Right ventricle myocardium superior (tissue), 1 donor: ENCODE results near the gene SCFD2. TPM values are rescaled to one million over a fixed set of nuclear protein-coding genes. Genes with fewer than 3 reads are reported as not detected.

Experiments used
- ATAC-seq: fragments of 200-7000 bp; cut with Tn5 transposase; one replicate; pipeline ENCODE4 v1.9.1; 2020; ENCODE audit warnings: mild to moderate bottlenecking; ENCODE audit not compliant: poor library complexity
- DNase-seq: peaks from one replicate; pipeline ENCODE4 v3.0.0-alpha.2; 2020
- intact Hi-C: fragments of 100-400 bp; cut with DNase I; formaldehyde crosslinking; loops from one replicate; pipeline ENCODE4 v1.11.2; 2022
- total RNA-seq: library from RNA; stranded (reverse); fragmentation: NEBNext Ultra II Directional; extraction: Animal tissue kit (Norgen Biotek cat#: 25700); gene quantifications from one replicate; pipeline ENCODE4 v1.2.1, GENCODE V29; 2021
- donor health status: DM: no; HTN: yes; CAD: no; lungs with severe emphysema.

Gene SCFD2
- total RNA-seq, 1 donor from 2014 or later, result 9.1 TPM

DNA sequence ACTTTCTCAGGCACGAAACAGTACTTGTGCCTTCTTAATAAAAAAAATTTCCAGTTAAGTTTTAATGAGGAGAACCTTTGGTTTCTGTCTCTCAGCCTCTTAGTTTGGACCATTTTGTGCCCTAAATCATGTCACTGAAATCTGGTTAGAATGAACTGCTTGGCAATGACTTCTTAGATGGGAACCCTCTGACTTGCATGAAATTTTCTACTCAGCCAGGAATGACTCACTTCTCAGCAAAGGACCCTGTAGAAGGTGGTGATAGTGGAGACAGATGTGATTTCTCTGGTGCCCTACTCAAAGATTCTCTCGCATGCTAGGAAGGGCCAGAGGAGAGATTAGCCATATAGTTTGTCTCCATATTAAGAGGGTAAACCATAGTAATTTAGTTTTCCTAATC lies 453.3 kb downstream of the SCFD2 start:
- ATAC-seq, result no peak
- DNase-seq, result no peak
- intact Hi-C loops, result no loop called here

DNA sequence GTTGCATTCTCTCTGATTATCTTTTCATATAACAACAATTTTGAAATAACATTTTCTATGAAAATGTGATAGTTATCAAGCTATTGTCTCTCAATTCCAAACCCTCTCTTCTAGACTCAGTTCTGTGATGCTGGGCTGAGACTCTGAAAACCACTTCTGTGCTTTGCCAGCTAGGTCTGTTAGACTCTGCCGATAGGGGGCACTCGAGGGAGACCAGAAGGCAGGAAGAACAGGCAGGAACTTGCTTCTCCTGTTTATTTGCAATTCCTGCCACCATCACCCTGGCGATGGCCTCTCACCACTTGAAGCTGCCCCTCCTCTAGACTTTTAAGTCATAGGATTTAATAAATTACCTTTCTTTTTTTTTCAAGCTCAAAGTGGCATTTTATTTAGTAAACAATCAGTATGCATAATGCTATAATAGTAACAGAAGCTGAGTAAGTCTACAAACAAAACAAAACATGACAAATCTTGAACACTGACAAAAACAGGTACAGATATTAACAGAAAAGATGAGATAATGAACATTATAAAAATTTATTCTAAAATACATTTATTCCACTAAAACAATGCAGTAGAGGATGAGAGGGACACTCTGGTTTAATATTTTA lies 454.1 kb downstream of the SCFD2 start:
- ATAC-seq (peak; percentile 64), DNase-seq (peak; percentile 70)
- intact Hi-C loops, result no loop called here

DNA sequence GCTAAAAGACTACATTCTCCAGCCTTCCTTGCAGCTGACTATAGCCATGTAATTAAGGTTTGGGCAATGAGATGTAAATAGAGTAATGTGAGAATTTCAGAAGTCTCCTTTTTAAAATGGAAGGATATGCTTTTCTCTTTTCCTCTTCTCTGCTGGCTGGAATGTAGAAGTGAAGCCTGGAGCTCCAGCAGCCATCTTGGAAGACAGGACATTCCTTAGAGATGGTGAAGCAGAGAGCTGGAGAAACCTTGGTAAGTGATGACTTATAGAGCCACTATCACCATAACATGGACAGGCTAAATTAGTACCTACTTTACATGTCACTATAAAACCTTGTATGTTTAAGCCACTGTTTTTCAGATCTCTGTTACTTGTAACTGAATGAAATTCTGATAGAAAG lies 455.7 kb downstream of the SCFD2 start:
- no peak for ATAC-seq
- intact Hi-C loops, result no loop called here
- no peak for DNase-seq

DNA sequence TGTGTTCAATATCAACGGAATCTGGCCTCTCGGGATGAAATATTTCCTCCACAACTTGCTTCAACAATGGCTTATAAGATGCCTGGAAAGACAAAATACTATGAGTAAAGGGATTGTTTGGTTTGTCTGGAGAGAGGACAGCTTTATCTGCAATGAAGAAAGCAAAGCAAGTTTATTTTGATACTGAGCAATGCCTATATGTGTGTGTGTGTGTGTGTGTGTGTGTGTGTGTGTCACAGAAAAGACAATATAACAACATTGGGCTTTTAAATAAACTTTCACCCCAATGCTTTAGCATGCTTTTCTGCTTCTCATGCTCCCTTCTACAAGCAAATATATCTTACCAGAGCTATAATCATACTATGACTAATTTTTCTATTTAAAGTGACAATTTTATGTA lies 458.4 kb downstream of the SCFD2 start:
- DNase-seq (no peak), ATAC-seq (no peak)
- intact Hi-C loops, result no loop called here

DNA sequence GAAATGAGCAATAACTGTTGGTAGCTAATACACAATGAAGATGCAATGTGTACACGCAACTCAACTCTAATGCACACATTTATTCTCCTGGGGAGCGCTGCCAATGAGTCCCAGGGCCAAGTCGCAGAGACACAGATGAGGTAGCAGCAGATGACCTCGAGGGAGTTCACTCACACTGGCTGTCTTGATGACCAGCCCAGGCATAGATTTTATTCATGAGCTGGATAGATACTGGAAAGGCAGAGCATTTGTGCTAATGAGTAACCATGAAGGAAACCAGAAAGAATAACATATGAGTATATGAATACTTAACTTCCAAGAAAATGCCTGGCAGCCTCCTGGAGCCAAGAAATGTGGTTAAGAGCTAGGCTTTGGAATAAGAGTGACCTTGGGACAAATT lies 461.4 kb downstream of the SCFD2 start:
- intact Hi-C loops, result no loop called here

DNA sequence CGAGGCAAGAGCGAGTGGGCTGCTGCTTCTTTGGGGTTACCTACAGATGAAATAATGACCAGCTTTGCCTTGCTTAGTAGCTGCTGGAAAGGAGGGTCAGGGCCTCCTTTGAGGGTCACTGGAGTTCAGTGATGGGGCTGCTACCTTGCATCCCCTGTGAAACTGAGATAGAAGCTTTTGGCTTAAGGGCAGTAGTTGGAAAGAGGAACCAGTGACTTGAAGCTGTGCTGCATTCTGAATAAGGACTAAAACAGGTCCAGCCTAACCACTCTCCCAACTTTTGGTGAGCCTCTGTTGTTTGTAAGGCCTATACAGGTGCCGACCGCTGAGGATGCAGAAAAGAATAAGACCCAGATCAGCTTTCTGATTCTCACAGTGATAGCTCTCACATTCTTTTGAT lies 462.6 kb downstream of the SCFD2 start:
- DNase-seq (no peak), ATAC-seq (no peak)
- intact Hi-C loops, result no loop called here

More for the DNA sequence above, 461.4 kb downstream of the SCFD2 start:
- ATAC-seq, result no peak
- no peak for DNase-seq

DNA sequence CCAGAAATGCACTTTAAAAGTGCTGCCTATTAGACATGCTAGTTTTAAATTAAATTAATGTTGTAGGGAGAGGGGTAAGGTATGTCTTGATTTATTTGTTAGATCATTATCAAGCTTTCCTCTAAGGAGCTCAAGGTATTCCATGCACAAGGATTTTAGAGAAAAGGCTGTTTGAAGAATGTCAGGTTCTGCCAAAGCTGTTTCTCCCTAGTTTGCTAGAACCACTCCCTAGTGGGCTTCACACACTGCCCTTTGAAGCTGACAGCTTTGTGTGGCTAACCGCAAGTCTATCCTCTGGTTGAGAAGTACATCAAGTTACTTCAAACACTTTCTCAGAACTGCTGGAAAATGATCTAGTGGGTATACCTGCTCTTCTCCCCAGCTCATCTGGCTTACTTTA lies 471.4 kb downstream of the SCFD2 start:
- no peak for DNase-seq
- ATAC-seq, result no peak
- intact Hi-C loops, result no loop called here

DNA sequence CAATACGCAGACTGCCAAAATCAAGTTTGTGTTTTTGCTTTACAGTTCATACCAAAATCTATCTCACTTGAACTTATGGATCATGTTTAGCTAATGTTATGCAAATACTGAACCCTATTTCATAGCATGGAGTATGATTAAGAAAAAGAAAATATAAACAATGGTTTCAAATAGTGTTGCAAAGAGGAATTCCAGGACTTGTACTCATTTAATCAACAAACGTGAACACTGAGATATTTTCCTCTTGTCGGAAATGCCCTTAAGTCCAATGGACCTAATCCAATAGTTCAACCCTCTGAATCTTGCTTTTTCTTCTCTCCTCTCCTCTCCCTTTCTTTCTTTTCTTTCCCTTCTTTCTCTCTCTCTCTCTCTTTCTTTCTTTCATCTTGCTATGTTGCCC lies 473.0 kb downstream of the SCFD2 start:
- intact Hi-C loops, result no loop called here
- no peak for ATAC-seq
- no peak for DNase-seq

DNA sequence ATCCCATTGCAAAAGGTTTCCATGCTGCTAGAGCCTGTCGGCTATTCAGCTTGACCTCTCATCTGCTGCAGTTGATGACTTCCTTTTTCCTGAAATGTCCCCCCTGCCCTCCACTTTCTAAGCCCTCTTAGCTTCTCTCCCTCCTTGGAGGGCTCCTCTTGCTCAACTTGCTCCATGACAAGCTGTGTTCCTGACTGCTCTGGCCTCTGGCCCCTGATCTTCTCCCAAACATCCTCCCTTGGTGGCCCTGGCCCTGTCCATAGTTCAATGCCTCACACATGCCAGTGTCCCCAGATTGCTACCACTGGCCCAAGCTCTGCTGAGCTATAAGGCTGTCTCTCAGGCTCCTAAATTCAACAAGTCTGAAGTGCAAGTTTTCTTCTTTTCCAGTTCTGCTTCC lies 474.1 kb downstream of the SCFD2 start:
- no peak for ATAC-seq
- intact Hi-C loops, result no loop called here

DNA sequence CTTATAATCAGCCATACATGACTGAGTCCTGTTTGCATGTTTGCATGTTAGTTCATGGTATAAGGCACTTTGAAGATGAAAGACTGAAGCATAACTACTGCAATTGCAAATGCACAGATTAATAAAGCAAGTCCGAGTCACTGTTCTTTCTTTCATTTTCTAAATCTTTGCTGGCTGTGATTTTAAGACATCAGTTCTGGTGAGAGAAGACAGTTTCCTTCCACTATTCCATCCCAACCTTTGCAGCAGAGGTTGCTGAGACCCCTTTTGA lies 475.4 kb downstream of the SCFD2 start:
- ATAC-seq (no peak), DNase-seq (no peak)
- intact Hi-C loops, result no loop called here

More for the DNA sequence above, 474.1 kb downstream of the SCFD2 start:
- no peak for DNase-seq

DNA sequence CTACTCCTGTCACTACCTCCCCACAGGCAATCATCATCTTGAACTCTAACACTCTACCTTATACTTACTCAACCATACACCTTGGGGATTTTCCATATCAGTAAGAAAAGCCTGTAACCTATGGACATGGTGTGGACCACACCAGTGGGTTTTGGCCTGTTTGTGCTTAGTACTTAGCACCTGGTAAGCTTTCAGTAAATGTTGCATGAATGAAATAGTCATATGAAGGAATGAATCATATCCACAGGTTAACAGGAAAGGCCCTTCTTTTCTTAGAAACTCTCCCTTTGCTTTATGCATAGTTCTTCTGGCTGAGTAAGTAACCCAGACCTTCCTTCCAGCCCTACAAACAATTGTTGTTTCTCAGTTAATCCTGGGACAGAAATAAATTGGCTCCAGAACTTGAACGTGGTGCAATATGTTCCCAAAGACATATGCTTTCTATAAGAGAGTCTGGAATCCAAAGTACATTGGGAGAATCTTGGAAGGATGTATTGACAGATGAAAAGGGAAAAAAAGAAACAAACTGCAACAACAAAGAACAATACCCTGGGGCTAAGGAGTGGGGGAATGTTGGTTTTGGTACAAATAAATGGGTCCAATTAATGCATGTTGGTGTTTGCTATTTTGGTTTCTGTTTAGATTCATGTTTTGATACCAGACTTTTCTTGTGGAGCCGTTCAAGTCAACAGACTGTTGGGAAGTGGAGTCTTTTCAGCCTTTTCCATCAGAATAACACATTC lies 475.9 kb downstream of the SCFD2 start:
- intact Hi-C loops, result no loop called here
- no peak for ATAC-seq

DNA sequence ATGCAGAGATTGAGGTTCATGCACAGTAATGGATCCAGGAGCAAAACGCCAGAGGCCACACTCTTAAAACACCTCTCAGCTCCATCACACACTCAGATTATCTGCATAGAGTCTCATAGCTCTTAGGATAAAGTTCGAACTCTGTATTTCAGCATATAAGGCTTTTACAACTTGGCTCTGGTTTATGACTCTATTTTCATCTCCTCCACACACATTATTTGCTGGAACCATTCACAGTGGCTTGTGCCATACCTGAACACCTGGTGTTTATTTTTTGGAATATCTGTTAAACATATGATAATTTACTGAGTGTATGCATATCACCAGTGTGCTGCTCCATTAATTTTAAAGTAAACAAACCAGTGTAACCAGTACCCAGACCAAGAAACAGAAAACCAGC lies 476.5 kb downstream of the SCFD2 start:
- intact Hi-C loops, result no loop called here
- no peak for ATAC-seq
- DNase-seq, result no peak

More for the DNA sequence above, 475.9 kb downstream of the SCFD2 start:
- no peak for DNase-seq

DNA sequence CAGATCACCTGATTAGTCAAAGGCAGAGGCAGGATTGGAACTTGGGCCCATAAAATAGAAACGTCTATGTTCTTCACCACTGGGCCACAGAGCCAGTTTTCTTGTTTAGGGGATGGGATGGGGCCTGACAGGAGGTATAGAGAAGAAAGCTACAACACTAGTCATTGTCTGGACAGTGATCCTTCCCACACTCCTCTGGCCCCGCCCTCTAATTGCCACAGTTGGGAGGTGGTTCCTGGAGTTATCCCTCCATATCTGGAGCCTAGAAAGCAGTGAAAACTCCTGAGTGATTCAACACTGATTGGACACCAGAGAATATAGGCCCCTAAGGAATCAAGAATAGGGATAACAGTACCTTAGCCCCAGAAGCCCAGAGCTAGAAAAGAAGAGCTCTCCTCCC lies 480.9 kb downstream of the SCFD2 start:
- intact Hi-C loops, result no loop called here
- DNase-seq, result no peak
- ATAC-seq, result no peak

DNA sequence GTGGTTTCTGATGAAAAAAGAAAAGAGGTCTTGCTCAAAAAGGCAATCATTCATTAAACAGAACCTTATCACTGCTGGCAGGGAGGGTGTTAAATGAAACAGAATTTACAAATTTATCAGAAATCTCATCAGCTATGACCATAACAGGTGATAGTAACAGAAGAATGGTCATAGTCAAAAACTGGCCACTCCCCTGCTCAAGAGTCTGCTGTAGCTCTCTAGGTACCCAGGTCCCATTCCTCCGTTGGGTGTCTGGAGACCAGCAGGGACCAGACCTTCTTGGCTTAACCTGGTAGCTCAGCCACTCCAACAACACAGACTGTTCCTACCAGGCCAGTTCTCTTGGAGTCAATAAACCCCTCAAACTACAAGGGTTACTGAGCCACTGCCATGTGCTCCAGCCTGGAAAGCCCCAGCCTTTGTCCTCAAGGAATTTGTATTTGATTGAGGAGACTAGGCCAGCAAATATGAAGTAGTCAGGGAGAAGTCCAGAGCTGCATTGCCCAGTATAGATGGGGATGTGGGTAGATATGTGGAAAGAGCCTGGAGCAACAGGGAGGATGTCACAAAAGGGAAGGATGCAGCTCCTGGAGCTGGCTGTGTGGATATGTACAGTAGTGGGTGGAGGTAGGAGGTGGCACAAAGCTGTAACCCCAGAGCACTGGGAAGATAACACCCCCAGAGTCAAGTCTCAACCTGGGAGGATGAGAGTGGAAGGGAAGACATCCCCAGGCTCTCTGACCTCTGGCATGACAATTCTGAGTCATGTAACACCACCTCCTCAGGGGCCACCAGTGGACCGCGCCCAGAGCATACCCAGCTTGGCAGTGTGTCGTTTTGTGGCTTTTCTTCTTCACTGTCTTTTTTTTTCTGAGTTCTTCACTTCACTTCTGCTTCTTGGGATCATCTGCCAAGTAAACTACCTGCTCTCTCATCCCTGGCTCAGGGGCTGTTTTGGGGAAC lies 481.9 kb downstream of the SCFD2 start:
- ATAC-seq, result no peak
- no peak for DNase-seq
- intact Hi-C loops, result no loop called here

DNA sequence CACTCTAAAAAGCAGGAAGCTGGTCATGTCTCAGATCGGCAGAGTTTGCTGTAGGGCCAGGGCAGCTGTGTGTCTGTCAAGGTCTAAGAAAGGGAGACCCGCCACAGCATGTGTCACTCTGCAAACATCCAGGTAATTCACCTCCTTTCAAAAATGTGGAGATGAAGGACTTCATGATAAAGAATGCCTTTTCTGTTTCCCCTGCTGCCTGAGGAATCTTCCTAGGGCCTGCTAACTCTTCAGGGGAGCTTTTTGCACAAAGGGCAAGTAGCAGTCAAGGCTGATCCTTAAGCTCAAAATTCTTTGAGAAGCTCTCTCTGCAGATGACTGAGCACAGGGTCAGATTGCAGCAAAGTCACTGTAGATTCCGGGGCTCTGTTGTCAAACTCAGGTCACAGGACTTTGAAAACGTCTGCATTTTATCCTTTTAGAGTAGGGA lies 482.7 kb downstream of the SCFD2 start:
- ATAC-seq, result no peak
- intact Hi-C loops, result no loop called here
- DNase-seq, result no peak

DNA sequence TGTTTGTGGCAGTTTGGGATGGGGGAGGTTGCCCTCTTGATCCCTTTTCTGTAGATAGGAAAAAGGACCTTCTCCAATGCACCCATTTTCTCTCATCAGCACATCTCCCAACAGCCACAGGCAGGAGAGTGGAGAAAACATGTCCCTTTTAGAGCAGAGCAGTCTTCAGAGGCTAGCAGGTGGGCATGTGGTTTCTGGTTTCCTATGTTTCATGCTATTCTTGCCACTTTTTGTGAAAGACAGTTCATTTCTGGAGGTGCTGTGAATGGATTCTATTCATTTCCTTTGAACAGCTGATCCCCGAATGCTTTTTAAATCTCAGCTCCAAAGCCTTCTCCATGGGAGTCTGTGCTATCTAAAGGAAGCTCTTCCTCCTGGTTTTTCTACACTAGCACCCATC lies 484.9 kb downstream of the SCFD2 start:
- no peak for ATAC-seq
- intact Hi-C loops, result no loop called here
- DNase-seq, result no peak

DNA sequence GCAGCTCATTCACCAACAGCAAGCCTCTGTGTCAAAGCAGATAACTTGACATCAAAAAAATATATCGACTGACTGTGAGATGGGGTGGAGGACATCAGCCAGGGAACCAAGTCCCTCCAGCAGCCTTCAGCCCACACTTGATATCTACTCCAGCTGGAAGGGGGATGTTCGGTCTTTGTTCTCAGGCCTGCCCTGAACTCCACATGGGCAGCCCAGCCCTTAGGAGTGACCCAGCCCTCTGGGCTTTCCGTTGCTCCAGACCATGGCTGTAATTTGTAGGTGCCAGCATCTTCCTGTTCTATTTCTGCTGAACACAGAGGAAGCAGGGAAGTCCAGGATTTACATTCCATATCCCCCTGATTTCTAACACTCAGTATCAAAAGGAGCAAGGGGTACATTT lies 486.4 kb downstream of the SCFD2 start:
- intact Hi-C loops, result loop anchor here (10.0 kb wide), 1 partner anchor 75 kb away; no protein-coding TSS in a partner anchor
- DNase-seq (no peak), ATAC-seq (no peak)

DNA sequence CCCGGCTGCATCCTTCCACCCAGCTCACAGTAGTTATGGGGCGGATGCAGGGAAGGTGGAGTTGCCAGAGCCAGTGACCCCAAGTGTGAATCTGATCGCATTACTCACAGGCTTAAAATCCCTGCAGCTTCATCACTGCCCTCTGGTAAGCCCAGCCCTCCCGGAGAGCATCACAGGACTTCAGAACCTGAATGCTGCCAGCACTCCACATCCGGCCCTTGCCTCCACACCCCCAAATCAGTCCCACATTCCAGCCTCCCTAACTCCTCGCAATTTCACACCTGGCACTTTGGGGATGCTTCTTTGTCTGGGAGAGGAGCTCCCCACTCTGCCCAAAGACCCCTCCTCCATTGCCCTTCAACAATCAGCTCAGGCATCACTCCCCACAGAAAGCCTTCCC lies 488.2 kb downstream of the SCFD2 start:
- DNase-seq (no peak), ATAC-seq (no peak)
- intact Hi-C loops, result loop anchor here (10.0 kb wide), 1 partner anchor 77 kb away; no protein-coding TSS in a partner anchor

DNA sequence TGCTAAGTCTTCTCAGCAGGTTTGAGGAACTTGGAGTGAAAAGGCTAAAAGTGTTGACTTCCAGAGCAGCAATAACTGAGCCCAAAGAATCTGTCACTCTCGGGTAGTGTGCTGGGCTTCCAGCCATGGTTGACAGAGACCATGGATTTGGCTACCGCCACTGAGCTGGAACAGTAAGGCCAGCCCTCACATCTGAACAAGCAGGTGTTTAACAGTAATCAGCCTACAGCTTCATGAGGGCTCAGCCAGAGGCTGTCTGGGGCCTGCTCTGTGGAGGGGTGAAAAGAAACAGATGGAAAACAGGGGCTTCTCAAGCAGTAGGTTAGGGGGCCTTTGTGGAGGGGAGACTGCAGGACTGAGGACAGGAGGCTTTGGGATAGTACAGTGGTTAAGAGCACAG lies 488.8 kb downstream of the SCFD2 start:
- DNase-seq, result peak; percentile 58
- peak; percentile 81 for ATAC-seq
- intact Hi-C loops, result loop anchor here (10.0 kb wide), 1 partner anchor 78 kb away; no protein-coding TSS in a partner anchor
